ENCODE measurements around the gene ULBP3. TPM values are rescaled to one million over a fixed set of nuclear protein-coding genes. Genes with fewer than 3 reads are reported as not detected.
"Not testable (repeated sequence)": the region's sequence is repeated elsewhere in the genome, so short reads cannot be mapped to it uniquely, and the experiment has no call there.

Gene ULBP3
- total and polyA plus RNA-seq, 5 experiments from 2014 or later: 0.40 to 1.3 (median 0.93) TPM; not detected in 2

GRCh38 chr6:150091476-150091875 is 22.6 kb upstream of the ULBP3 start:
- H3K4me1 Mint-ChIP-seq: peaks cover 0 to 2% (median under 1%) of the 10 kb centered on the region in 4 donors
- H3K4me3 Mint-ChIP-seq: no peak overlapping the region
- POLR2A ChIA-PET: no interaction called here
- H3K9me3 Mint-ChIP-seq: no peaks in the 10 kb centered on the region
- DNase-seq (no peak), ATAC-seq (no peak)
- no peak overlapping the region for H3K27ac Mint-ChIP-seq
- no peaks in the 10 kb centered on the region for H3K36me3 Mint-ChIP-seq
- peaks cover 6 to 24% (median 13%) of the 10 kb centered on the region in 5 donors for H3K27me3 Mint-ChIP-seq

- peaks cover 0 to 2% (median under 1%) of the 10 kb centered on the region in 4 donors for H3K4me1 Mint-ChIP-seq
- H3K27me3 Mint-ChIP-seq: peaks cover 4 to 18% (median 12%) of the 10 kb centered on the region in 5 donors
- H3K4me3 Mint-ChIP-seq: no peak overlapping the region
- ATAC-seq (no peak), DNase-seq (no peak)
- H3K27ac Mint-ChIP-seq: peak overlapping the region in 1 of 10 donors; percentile 13
- no peaks in the 10 kb centered on the region for H3K9me3 Mint-ChIP-seq
- POLR2A ChIA-PET: no interaction called here
- no peaks in the 10 kb centered on the region for H3K36me3 Mint-ChIP-seq
Measured at GRCh38 chr6:150090328-150090727, 21.4 kb upstream of the ULBP3 start.

- no peaks in the 10 kb centered on the region for H3K9me3 Mint-ChIP-seq
- POLR2A ChIA-PET: no interaction called here
Measured at GRCh38 chr6:150088481-150089154, 19.7 kb upstream of the ULBP3 start.

GRCh38 chr6:150087336-150087735 is 18.4 kb upstream of the ULBP3 start:
- Mint-ChIP-seq H3K36me3 (no peaks in the 10 kb centered on the region), H3K27me3 (peaks cover 7 to 25% (median 20%) of the 10 kb centered on the region in 5 donors), H3K9me3 (no peaks in the 10 kb centered on the region), H3K4me1 (no peaks in the 10 kb centered on the region), H3K27ac (no peak overlapping the region), H3K4me3 (no peak overlapping the region)
- DNase-seq: no peak
- no peak for ATAC-seq
- POLR2A ChIA-PET: no interaction called here

More at GRCh38 chr6:150088481-150089154, 19.7 kb upstream of the ULBP3 start:
- H3K4me3 Mint-ChIP-seq: no peak overlapping the region
- no peaks in the 10 kb centered on the region for H3K4me1 Mint-ChIP-seq
- H3K27ac Mint-ChIP-seq: no peak overlapping the region
- peaks cover 7 to 21% (median 17%) of the 10 kb centered on the region in 5 donors for H3K27me3 Mint-ChIP-seq
- H3K36me3 Mint-ChIP-seq: no peaks in the 10 kb centered on the region
- ATAC-seq (no peak), DNase-seq (no peak)

GRCh38 chr6:150086026-150086425 is 17.1 kb upstream of the ULBP3 start:
- ATAC-seq (no peak), DNase-seq (no peak)
- peaks cover 7 to 25% (median 20%) of the 10 kb centered on the region in 5 donors for H3K27me3 Mint-ChIP-seq
- no peaks in the 10 kb centered on the region for H3K36me3 Mint-ChIP-seq
- H3K9me3 Mint-ChIP-seq: no peaks in the 10 kb centered on the region
- no peaks in the 10 kb centered on the region for H3K4me1 Mint-ChIP-seq
- no peak overlapping the region for H3K4me3 Mint-ChIP-seq
- POLR2A ChIA-PET: no interaction called here
- H3K27ac Mint-ChIP-seq: no peak overlapping the region

GRCh38 chr6:150084426-150084825 is 15.5 kb upstream of the ULBP3 start:
- Mint-ChIP-seq H3K27me3 (peaks cover 11 to 25% (median 20%) of the 10 kb centered on the region in 5 donors), H3K9me3 (no peaks in the 10 kb centered on the region), H3K36me3 (no peaks in the 10 kb centered on the region), H3K4me3 (no peak overlapping the region), H3K4me1 (peaks cover 7 to 14% (median 13%) of the 10 kb centered on the region in 4 donors), H3K27ac (no peak overlapping the region)
- POLR2A ChIA-PET: no interaction called here
- DNase-seq (no peak), ATAC-seq (no peak)

- no peak for DNase-seq
- Mint-ChIP-seq H3K4me3 (no peak overlapping the region), H3K27me3 (peaks cover 12 to 25% (median 20%) of the 10 kb centered on the region in 5 donors), H3K27ac (no peak overlapping the region), H3K4me1 (peaks cover 7 to 18% (median 17%) of the 10 kb centered on the region in 4 donors), H3K36me3 (no peaks in the 10 kb centered on the region), H3K9me3 (no peaks in the 10 kb centered on the region)
- POLR2A ChIA-PET: no interaction called here
- ATAC-seq: no peak
Measured at GRCh38 chr6:150083839-150084238, 14.9 kb upstream of the ULBP3 start.

- POLR2A ChIA-PET: no interaction called here
- no peak for ATAC-seq
- H3K27ac Mint-ChIP-seq: no peak overlapping the region
- no peak overlapping the region for H3K4me3 Mint-ChIP-seq
- peaks cover 12 to 25% (median 20%) of the 10 kb centered on the region in 5 donors for H3K27me3 Mint-ChIP-seq
- no peak for DNase-seq
- H3K36me3 Mint-ChIP-seq: no peaks in the 10 kb centered on the region
- peaks cover 7 to 22% (median 19%) of the 10 kb centered on the region in 4 donors for H3K4me1 Mint-ChIP-seq
- no peaks in the 10 kb centered on the region for H3K9me3 Mint-ChIP-seq
Measured at GRCh38 chr6:150081702-150082101, 12.8 kb upstream of the ULBP3 start.

- DNase-seq: peak in 5 of 10 donors; percentile 32 to 65 (median 59)
- peak; percentile 73 for ATAC-seq
- H3K27ac Mint-ChIP-seq: peak overlapping the region in 3 of 10 donors; percentile 40 to 73 (median 40)
- H3K36me3 Mint-ChIP-seq: no peaks in the 10 kb centered on the region
- H3K27me3 Mint-ChIP-seq: peaks cover 9 to 22% (median 16%) of the 10 kb centered on the region in 5 donors
- H3K9me3 Mint-ChIP-seq: no peaks in the 10 kb centered on the region
- peaks cover 7 to 29% (median 25%) of the 10 kb centered on the region in 4 donors for H3K4me1 Mint-ChIP-seq
- POLR2A ChIA-PET: no interaction called here
- peak overlapping the region; percentile 19 to 75 (median 50) for H3K4me3 Mint-ChIP-seq
Measured at GRCh38 chr6:150079604-150080003, 10.7 kb upstream of the ULBP3 start.

- no peak overlapping the region for H3K27ac Mint-ChIP-seq
- POLR2A ChIA-PET: no interaction called here
- H3K36me3 Mint-ChIP-seq: no peaks in the 10 kb centered on the region
- DNase-seq (no peak), ATAC-seq (no peak)
- H3K4me3 Mint-ChIP-seq: no peak overlapping the region
- no peaks in the 10 kb centered on the region for H3K9me3 Mint-ChIP-seq
- peaks cover 7 to 29% (median 25%) of the 10 kb centered on the region in 4 donors for H3K4me1 Mint-ChIP-seq
- peaks cover 10 to 23% (median 14%) of the 10 kb centered on the region in 5 donors for H3K27me3 Mint-ChIP-seq
Measured at GRCh38 chr6:150078788-150079187, 9.9 kb upstream of the ULBP3 start.

GRCh38 chr6:150076196-150076893 is 7.4 kb upstream of the ULBP3 start:
- Mint-ChIP-seq H3K9me3 (no peaks in the 10 kb centered on the region), H3K27ac (no peak overlapping the region), H3K36me3 (no peaks in the 10 kb centered on the region), H3K4me3 (peak overlapping the region in 3 of 10 donors; percentile 7 to 55 (median 21)), H3K4me1 (peaks cover 7 to 29% (median 27%) of the 10 kb centered on the region in 4 donors), H3K27me3 (peaks cover 10 to 16% (median 13%) of the 10 kb centered on the region in 5 donors)
- DNase-seq: peak in 1 of 10 donors; percentile 11
- POLR2A ChIA-PET: interaction anchor here (0.6 kb wide), 1 partner anchor 1508 kb away, joined by 3 read pairs; no protein-coding TSS in a partner anchor
- no peak for ATAC-seq

- no peak for ATAC-seq
Measured at GRCh38 chr6:150075034-150075421, 6.1 kb upstream of the ULBP3 start.

GRCh38 chr6:150074396-150075033 is 5.6 kb upstream of the ULBP3 start:
- H3K36me3 Mint-ChIP-seq: not testable (repeated sequence)

More at GRCh38 chr6:150075034-150075421, 6.1 kb upstream of the ULBP3 start:
- H3K27me3 Mint-ChIP-seq: peaks cover 6 to 15% (median 12%) of the 10 kb centered on the region in 5 donors
- H3K36me3 Mint-ChIP-seq: no peaks in the 10 kb centered on the region
- H3K4me1 Mint-ChIP-seq: peaks cover 5 to 32% (median 27%) of the 10 kb centered on the region in 4 donors
- H3K4me3 Mint-ChIP-seq: no peak overlapping the region
- no peak overlapping the region for H3K27ac Mint-ChIP-seq
- POLR2A ChIA-PET: no interaction called here
- no peaks in the 10 kb centered on the region for H3K9me3 Mint-ChIP-seq
- no peak for DNase-seq

More at GRCh38 chr6:150074396-150075033, 5.6 kb upstream of the ULBP3 start:
- Mint-ChIP-seq H3K4me1 (peaks cover 3 to 32% (median 22%) of the 10 kb centered on the region in 4 donors), H3K27me3 (peaks cover 6 to 15% (median 12%) of the 10 kb centered on the region in 5 donors)
- H3K9me3 Mint-ChIP-seq, ATAC-seq, DNase-seq, H3K27ac Mint-ChIP-seq, H3K4me3 Mint-ChIP-seq, POLR2A ChIA-PET: not testable (repeated sequence)
